ENCODE measurements around the gene MAP1B.

The MAP1B gene

DNA sequence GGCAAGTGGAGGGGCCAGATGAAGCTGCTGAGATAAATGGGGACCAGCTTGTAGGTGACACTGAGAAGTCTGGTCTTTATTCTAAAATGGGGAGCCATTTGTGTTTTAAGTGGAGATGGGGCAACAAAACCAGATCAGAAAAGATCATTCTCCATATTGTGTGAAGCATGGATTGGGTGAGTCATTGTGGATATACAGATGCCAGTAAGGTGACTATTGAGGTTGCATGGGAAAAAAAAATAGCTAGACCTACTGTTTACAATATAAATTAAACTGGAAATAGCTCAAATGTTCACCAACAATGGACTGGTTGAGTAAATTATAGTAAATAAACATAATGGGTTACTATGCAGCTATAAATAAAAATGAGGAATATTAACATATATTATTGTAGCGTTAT, 5.4 kb upstream of the MAP1B start:
- no peak for DNase-seq

DNA sequence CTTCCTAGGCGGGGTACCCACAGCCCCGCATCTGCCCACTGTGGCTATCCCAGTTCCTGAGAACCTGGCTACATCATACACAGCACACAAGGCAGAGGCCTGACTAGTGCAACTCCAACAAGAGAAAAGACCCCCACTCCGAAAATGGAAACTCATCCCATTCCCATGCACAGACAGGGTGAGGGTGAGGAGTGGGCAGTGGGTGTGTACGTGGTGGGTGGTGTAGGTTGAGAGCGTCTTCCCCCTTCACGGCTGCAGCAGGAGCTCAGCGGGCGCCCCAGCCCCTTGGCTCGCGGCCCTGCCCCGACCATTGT, 501 bp upstream of the MAP1B start:
- no peak for DNase-seq

DNA sequence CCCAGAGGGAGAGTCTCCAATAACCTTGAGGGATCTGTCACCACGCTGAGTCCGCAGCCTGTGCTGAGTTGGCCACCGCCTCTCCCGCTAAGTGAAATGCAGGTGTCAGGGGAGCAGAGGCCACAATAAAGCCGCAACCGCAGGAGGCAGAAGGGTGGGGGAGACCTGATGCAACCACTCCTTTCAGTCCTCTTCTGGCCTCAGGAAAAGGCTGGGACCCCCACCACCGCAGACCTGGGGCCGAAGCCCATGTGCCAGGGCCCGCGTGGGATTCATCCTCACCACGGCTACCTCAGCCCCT, 576 bp downstream of the MAP1B start:
- no peak for DNase-seq

DNA sequence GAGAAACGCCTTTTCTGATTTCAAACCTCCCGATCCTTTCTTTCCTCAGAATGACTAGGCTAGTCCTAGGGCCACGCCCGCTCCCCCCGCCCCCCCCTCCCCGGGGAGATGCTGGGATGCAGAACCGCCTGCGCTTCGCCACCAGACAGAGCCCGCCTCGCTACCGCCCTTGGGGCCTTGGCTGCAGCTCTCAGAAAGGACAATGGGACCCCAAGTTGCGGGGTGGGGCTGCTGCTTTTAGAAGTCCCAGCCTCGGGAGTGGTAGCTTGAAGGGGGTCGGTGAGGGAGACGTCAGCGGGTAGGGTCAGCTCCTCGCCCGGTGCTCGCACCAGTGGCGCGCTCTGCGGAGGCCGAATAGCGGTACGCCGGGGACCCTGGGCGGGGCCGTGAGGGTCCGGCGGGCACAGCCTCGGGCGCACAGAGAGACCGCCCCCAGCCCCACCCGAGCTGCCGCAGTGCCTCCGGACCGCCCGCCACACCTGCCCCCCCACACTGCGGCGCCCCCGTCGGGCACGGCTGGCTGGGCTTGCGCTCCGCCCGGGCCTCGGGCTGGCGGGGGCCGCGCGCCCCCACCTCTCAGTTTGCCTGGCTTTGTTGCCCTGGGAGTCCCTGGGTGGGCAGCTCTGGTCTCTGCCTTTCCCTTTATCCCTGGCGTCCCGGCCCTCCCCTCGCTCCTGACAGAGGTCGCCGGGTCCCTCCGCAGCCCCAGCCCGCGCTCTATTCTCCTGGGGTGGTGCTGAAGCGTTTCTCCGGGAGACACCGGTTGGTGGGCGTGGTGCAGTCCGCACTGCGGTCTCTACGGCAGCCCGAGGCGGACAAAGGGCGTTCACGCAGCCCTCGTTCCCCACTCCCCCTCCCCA, 1.2 kb downstream of the MAP1B start:
- DNase-seq = peak; percentile 32

DNA sequence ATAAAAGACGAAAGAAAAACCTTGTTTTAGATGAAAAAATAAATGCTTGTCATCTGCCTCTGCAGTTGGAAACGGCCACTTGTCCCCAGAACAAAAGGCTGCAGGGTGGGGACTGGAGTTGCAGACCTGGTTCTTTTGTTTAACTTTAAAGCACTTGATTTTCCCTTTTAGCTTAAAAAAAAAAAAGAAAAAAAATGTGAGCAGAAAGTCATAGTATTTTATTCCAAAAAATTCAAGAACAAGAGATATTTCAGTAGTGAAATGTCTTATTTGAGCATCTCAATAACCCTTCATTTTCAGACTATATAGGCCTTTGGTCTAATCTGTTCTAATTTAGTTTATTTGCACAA, 1.8 kb downstream of the MAP1B start:
- DNase-seq = no peak

DNA sequence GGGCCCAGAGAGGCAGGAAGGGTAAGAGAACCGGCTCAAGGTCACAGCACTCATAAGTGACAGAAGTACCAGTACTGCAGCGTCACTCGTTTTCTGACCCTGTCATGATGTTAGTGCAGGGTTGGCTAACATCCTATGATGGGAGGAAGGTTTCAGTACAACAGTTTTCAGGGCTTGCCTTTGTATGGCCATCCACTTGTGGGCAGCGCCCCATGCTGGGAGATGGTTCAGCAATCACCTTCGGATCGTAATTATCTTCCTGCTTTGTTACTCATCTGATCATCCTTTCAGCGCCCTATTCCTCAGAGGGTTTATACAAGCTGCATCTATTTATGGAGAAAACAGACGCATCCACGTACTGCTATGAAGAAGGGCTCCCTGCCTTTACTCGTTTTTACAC, 2.4 kb downstream of the MAP1B start:
- no peak for DNase-seq

DNA sequence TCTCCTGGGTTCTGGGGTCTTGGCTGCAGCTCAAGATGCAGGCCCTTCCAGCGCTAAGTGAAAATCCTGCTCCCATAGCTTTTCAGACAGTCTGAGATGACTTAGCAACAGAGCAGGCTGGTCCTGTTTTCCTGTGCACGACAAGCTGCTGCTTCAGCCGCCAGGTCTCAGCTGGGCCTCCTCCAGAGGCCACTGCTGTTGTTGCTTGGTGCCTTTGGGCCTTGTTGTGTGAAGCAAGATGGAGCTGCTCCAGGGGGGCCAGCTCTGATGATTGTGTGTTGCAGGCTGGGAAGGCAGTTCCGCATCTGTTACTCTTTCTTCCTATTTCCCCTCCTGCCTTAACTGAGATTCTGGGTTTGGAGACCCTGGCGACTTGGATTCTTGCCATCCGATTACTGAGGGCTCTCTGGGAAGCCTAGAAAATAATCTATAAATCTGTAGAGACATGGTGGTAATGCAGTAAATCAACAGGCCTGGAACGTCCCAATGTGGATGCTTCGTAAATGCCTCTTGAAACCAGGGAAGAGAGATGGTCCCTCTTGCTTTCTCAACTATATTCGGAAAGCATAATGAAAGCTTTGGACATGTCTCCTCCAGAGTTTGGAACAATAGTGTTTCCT, 3.2 kb downstream of the MAP1B start:
- no peak for DNase-seq

DNA sequence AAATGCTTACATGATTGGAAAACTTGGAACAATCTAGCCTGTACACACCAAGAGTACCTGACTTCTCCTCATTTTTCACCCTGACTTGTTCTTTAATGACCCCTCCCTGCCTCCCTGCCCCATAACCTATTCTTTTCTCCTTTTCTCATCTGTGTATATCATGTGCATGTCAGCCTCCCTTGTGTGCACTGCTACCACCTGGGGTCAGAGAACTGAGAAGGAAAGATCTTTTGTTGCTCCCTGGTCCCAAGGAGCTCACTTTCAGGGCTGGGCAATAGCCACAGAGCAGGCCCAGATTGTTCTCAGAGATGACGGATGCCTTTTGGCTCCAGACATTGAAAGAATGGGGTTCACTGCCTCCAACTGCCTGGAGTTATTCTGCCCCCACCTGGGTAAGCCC, 5.1 kb downstream of the MAP1B start:
- no peak for DNase-seq

DNA sequence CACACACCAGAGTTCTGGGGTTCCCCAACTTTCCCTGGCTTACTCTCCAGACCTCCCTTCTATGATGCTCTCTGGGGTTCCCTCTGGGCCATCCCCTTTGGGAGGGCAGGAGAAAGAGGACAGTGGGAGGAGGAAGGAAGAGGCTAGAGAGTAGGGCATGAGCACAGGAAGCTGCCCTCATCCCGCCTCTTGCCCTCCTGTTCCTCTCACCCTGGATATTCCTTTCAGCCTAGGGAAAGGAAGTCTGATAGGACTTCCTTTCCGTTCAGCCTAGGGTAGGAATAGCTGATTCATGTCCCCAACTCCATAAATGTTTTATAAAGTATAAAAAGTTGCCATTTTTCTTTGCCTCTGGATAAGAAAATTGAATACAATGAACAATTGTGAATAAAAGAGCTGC, 7.4 kb downstream of the MAP1B start:
- DNase-seq = no peak

DNA sequence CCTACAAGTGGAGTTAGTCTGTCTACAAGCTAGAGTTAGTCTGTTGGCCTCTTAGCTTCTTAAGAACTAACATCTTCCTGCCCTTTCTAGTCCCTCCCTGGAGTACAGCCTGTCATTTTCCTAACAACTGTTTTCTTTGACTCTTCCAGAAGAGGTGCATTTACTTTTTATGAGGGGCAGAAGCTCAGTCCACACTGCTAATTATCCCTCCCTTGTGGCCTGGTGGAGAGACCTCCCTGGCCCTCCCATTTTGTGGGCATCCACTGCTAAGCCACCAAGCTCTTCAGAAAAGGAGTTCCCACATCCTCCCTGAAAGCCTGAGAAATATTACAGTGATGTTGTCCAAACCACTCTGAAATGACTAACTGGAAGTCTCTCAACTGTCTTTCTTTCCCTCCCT, 8.0 kb downstream of the MAP1B start:
- no peak for DNase-seq

DNA sequence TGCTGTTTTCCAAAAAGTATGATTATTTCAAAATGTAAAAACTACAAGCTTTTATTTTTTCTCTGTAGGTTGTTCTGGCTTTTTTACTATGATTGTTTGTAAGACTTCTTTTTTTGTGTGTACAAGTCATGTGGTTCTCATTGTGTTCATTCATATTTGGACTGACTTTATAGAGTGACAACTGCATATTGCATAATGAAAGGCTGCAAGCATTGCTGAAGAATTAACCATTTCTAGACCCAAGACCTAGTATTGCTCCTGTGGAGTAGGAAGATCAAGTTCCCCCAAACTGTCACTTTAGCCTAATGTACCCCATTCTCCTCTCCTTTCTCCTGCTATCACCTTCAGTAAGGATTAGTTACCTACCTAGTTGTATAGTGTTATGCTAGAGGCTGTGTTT, 10.0 kb downstream of the MAP1B start:
- no peak for DNase-seq

DNA sequence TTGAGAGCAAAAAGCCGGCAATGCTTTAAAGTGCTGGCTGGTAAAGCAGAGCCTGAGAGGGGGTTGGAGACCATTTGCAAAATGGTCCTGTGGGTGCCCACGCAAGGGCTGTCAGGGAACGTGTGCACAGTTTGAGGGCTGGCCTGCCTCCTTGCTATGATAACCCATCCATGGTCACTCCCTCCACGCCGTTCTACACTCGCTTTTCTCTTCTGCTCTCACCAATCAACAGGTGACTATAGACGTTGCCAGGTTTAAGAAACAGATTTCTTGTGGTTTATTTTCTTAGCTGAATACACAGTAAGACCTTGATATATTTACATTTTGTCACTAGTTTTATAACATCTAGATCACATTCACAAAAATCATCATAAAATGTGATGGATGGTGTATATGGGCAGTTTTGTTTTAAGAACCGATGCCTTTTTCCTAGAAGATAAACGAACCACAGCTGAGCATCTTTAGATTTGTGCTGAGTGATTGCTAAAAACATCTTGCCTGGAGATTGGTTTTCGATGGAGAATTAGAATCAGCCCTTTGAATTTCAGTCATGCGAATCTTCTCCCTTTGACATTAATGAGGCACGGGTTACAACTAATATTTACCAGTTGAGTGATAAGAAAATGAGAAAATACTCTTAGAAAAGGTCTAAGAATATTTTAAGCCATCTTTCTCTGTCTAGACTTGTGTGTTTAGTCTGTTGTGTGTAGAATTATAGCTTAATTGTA, 13.9 kb downstream of the MAP1B start:
- DNase-seq = no peak

DNA sequence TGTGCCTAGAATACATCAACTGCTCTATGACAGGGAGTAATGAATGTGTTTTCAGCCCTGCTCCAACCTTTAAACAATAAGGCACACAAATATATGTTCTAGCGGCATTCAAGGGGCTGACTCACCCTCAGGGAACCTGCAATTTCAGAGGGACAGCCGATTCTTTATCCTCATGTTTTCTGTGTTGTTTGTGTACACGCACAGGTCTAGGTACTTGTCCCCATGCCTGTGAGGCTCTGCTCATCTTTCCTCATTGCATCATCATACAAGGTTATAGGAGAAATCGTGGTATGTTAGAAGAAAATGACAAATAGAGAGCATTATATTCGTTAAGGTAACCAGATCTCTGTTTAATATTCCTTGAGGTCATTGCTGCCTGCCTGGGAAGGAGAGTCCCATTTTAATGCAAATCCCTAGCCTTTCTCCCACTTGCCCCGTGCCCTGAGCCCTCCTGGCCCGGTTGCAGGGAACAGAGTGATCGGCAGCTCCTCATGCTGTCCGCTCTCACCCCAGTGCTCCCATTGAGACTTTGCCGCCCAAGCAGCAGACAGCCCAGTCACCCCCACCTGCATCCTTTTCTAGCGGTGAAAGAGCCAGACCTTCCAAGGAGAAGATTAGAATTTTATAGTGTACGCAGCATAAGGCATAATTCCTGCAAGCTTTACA, 14.6 kb downstream of the MAP1B start:
- no peak for DNase-seq

DNA sequence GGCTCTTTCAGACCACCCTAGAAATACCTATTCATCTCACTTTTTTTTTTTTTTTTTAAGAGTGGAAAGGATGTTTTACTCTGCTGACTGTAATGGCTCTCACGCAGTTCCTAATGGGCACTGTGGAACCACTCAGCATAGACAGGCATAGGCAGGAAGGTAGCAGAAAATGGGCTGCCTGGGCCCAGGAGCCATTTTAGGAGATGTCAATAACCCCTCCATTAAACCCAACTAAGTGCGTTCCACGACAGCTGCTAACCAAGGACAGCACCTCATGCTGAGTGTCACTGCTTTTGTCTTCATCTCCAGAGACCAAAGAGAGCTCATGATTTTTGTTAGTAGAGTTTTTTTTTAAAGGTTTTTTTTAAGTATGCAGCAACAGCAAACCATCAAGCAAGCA, 15.3 kb downstream of the MAP1B start:
- DNase-seq = no peak

DNA sequence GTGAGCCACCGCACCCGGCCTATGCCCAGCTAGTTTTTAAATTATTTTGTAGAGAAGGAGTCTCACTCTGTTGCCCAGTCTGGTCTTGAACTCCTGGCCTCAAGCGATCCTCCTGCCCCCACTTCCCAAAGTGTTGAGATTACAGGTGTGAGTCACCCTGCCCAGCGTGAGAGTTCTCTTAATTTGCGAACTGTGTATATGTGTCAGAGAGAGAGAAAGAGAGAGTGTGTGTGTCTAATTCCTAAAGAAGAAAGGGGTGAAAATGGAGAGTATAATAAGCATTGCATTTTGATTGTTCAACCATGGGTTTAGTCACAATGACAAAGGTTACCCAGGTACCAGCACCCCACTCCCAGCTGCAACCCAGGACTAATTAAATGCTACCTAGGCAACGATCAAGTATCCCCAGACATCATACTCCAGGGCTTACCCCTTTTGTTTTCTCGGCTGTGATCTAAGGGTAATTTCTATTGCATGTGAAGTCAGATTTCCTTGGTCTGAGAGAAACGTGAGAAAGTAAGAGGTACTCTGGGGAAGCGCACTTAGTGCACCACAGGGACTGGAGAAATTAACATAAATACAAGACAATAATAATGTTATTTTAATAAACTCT, 16.6 kb downstream of the MAP1B start:
- no peak for DNase-seq

DNA sequence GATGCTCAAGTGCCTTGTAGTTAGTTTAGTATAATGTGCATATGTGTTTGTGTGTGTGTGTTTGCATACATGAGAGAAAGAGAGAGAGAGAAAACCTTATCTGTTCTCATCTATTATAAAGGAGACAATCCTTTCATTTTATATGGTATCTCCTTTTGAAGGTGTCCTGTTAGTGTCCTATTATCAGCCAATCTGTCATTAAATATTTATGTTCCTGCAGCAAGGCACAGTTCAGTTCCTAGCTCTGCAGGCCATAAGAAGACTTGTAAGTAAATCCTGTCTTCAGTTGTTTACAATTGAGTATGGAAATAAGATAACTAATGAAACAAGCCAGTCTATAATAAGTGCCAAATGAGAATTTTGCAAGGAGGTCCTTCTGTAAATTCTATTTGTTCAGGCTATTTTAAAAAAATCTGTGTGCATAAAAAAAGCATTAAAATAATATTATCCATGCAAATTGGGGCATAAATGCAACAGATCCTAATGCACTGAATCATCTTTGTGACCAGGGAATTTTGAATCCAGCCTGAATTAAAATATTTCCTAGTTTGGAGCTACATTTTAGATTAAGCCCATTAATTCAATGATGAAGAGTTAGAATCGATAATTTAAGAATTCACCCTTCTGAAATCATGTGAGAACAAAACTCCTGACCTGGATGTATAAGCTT, 18.1 kb downstream of the MAP1B start:
- no peak for DNase-seq

DNA sequence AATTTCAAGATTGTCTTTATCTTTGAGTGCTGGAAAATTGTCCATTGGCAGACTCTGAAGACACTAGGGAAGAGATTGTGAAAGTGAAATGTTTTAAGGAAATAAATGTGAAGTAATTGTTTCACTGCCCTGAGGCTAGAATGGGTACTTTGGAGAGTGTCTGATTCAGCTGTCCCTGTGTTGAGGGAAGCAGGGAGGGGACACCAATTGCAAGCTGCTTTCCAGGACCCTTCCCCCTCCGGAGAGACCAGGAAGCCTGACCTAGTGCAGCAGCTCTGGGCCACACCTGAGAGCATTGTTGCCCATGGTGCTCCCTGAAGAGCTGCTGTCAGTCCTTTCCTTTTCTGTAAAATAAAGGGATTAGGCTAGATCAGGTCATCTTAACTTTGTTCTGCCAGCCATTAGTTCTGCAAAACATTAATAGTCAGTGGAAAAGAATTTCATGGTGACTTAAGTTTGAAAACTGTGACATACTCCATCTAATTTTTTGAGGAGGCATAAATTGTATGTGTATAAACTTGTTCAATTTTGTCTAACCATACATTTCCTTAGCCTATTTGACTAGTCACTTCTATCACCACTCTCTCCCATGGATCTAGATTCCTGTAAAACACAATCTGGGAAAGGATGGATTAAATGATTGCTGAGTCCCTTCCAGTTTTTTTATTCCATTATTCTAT, 18.8 kb downstream of the MAP1B start:
- DNase-seq = no peak

DNA sequence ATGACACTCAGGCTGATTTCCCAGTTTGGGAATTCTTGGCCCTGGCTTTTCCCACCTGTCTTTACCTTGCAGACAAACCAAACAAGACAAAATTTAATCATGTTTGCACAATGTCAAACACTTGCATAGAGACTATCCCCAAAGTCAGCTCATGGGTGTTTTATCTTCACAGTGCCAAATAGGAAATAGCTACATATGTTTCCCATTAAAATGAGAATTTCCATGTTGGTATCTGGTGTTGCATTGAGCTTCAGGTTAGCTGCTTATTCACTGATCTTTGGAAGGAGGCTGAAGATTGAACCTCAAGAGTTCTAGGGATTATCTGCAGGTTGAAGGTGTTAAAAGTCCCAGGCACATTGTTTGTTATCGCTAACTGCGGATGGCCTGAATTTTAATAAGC, 19.5 kb downstream of the MAP1B start:
- DNase-seq = no peak

DNA sequence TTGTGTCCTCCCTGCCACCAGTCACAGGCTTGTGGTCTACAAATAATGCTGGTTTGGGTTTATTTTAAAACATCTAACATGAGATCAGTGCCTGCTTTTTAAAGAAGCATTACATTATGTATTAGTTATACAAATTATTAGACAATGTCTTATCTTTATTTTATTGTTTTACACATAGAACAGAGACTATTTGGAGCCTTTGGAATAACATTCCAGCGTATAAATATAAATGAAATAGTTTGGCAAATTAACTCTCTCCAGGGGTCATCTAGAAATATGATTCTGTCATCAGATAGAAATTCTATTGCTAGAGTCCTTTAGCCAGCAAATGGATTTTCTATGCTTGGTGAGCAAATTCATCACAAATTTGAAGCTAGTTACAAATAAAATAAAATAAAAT, 22.4 kb downstream of the MAP1B start:
- no peak for DNase-seq

DNA sequence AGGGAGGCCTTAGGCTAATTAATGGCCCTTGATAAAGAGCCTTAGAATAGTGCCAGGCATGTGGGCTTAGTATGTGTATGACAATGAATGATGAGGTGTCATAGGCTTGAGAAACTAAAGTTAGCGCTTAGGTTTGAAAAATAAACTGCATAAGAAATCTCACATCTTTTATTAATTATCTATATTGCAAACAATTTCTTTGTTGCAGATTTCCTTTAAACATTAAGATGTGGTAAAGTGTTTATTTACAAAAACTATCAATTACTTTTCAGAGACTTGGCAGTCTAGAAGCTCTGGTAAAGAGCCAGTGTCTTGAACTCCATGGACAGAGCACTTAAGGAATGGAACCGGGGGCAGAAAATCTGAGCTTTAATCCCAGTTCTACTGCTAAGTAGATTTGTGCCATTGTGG, 23.1 kb downstream of the MAP1B start:
- DNase-seq = no peak

DNA sequence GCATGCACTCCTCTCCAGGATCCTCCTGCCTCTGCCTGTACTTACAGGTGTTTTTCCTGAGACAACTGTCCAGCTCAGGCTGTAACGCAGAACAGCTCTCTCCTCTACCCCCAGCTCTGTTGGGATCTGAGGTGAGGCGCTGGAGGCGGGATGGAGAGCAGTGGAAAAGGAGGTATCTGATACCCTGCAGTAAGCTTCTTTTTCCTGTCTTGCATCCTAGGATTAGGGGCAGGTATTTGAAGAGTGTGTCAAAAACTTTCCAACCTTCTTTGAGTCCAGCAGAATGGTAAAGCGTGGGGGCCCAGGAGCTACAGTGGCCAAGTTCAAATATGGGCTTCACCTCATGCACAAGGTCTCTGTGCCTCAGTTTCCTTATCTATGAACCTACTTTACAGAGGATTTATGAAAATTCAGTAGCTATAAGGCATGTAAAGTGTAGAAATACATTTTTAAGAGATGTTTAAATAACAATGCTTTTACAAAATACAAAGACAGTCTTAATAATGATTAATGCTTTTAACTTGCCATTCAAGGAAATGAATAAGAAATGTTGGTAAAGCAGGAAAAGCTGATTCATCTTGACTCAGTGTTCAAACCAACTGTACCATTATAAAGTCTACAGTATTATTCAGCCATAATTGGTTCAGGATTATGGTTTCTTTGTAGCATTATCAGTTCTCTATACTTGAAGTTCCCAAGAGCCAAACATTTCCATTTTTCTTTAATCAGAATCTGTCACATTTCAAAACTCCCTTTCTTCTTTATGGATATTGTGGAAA, 26.1 kb downstream of the MAP1B start:
- DNase-seq = no peak
